ENCODE results near the gene MMP3.

The MMP3 gene

DNA sequence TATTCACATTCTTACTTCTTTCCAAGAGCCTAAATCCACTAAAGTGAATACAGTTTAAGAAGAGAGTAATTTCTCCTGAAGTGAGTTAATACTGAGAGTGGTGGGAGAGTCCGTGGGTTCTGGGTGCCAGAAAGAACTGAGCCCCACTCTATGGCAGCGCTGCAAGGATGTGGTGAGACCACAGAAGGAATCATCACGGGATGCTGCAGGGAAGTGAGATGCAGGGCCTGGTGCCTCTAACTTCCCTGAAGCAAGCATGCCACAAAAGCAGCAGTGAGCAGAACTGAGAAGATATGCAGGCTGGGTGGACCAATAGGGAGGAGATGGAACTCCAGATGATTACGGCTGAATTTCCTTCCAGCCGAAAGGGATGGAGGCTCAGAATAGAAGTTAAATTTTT is 36.4 kb upstream of the MMP3 start (continued):
- TF ChIP-seq, protein P1, sequence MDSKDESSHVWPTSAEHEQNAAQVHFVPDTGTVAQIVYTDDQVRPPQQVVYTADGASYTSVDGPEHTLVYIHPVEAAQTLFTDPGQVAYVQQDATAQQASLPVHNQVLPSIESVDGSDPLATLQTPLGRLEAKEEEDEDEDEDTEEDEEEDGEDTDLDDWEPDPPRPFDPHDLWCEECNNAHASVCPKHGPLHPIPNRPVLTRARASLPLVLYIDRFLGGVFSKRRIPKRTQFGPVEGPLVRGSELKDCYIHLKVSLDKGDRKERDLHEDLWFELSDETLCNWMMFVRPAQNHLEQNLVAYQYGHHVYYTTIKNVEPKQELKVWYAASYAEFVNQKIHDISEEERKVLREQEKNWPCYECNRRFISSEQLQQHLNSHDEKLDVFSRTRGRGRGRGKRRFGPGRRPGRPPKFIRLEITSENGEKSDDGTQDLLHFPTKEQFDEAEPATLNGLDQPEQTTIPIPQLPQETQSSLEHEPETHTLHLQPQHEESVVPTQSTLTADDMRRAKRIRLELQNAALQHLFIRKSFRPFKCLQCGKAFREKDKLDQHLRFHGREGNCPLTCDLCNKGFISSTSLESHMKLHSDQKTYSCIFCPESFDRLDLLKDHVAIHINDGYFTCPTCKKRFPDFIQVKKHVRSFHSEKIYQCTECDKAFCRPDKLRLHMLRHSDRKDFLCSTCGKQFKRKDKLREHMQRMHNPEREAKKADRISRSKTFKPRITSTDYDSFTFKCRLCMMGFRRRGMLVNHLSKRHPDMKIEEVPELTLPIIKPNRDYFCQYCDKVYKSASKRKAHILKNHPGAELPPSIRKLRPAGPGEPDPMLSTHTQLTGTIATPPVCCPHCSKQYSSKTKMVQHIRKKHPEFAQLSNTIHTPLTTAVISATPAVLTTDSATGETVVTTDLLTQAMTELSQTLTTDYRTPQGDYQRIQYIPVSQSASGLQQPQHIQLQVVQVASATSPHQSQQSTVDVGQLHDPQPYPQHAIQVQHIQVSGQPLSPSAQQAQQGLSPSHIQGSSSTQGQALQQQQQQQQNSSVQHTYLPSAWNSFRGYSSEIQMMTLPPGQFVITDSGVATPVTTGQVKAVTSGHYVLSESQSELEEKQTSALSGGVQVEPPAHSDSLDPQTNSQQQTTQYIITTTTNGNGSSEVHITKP (tag by site-specific recombination; IDR thresholded peaks at IDR 0.05): no peak
- TF ChIP-seq, protein P2, sequence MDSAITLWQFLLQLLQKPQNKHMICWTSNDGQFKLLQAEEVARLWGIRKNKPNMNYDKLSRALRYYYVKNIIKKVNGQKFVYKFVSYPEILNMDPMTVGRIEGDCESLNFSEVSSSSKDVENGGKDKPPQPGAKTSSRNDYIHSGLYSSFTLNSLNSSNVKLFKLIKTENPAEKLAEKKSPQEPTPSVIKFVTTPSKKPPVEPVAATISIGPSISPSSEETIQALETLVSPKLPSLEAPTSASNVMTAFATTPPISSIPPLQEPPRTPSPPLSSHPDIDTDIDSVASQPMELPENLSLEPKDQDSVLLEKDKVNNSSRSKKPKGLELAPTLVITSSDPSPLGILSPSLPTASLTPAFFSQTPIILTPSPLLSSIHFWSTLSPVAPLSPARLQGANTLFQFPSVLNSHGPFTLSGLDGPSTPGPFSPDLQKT (IDR thresholded peaks at IDR 0.05; ENCODE audit: borderline replicate concordance, low read depth, low read length): no peak
- TF ChIP-seq ZBTB20 (tag by site-specific recombination; IDR thresholded peaks at IDR 0.05) (no peak), ZBTB7A (tag by site-specific recombination; IDR thresholded peaks at IDR 0.05; ENCODE audit: low read depth) (no peak), ZNF747 (tag by site-specific recombination; IDR thresholded peaks at IDR 0.05) (no peak), ZNF549 (tag by site-specific recombination; IDR thresholded peaks at IDR 0.05) (no peak)
- TF ChIP-seq, protein P3, sequence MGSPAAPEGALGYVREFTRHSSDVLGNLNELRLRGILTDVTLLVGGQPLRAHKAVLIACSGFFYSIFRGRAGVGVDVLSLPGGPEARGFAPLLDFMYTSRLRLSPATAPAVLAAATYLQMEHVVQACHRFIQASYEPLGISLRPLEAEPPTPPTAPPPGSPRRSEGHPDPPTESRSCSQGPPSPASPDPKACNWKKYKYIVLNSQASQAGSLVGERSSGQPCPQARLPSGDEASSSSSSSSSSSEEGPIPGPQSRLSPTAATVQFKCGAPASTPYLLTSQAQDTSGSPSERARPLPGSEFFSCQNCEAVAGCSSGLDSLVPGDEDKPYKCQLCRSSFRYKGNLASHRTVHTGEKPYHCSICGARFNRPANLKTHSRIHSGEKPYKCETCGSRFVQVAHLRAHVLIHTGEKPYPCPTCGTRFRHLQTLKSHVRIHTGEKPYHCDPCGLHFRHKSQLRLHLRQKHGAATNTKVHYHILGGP (tag by site-specific recombination; IDR thresholded peaks at IDR 0.05): no peak

DNA sequence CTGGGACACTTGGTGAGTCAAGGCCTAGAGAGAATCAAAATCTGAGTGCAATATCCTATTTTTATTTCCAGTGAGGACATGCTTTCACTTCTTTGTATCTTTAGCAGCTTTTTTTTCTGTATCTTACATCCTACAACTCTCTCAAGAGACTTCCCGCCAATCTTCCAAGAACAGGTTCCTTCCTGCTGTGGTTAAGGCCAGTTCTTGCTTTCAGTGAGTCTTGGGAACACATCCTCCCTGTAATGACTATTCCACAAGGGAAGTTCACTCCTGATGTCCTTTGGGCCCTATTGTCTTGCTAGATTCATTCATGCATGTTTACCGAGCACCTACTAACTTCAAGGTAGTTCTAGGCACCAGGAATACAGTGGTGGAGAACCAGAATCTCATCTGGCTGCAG is 35.2 kb upstream of the MMP3 start:
- ChIA-PET POLR2A (no interaction called here), CTCF (no interaction called here)
- Histone ChIP-seq H3K4me1 (ENCODE audit: control insufficient read depth, insufficient read depth, low read length) (no peaks in the 10 kb centered on the region), H3K9me3 (ENCODE audit: control insufficient read depth, insufficient read depth, low read depth, low read length) (no peaks in the 10 kb centered on the region), H3K36me3 (ENCODE audit: control insufficient read depth in 2 of 2, insufficient read depth in 1 of 2, low read length in 2 of 2) (no peaks in the 10 kb centered on the region), H3K27ac (ENCODE audit: extremely low read depth, low read depth, low read length) (no peak overlapping the region), H3K4me3 (ENCODE audit: low read depth, low read length) (no peak overlapping the region)
- no peak for TF ChIP-seq ZNF114 (tag by site-specific recombination; IDR thresholded peaks at IDR 0.05)
- no peak for TF ChIP-seq TCF7L2 (IDR thresholded peaks at IDR 0.05; ENCODE audit: borderline replicate concordance, low read depth, low read length)
- no peak for TF ChIP-seq ZNF560 (tag by site-specific recombination; IDR thresholded peaks at IDR 0.05; ENCODE audit: borderline replicate concordance)
- no peak for TF ChIP-seq FEZF1 (tag by site-specific recombination; IDR thresholded peaks at IDR 0.05)
- TF ChIP-seq REPIN1 (tag by site-specific recombination; IDR thresholded peaks at IDR 0.05; ENCODE audit: low read depth): no peak
- TF ChIP-seq KLF10 (tag by site-specific recombination; IDR thresholded peaks at IDR 0.05): no peak
- TF ChIP-seq KLF8 (tag by site-specific recombination; IDR thresholded peaks at IDR 0.05): no peak
- TF ChIP-seq ZEB2 (tag by site-specific recombination; IDR thresholded peaks at IDR 0.05): no peak
- TF ChIP-seq, protein P4, sequence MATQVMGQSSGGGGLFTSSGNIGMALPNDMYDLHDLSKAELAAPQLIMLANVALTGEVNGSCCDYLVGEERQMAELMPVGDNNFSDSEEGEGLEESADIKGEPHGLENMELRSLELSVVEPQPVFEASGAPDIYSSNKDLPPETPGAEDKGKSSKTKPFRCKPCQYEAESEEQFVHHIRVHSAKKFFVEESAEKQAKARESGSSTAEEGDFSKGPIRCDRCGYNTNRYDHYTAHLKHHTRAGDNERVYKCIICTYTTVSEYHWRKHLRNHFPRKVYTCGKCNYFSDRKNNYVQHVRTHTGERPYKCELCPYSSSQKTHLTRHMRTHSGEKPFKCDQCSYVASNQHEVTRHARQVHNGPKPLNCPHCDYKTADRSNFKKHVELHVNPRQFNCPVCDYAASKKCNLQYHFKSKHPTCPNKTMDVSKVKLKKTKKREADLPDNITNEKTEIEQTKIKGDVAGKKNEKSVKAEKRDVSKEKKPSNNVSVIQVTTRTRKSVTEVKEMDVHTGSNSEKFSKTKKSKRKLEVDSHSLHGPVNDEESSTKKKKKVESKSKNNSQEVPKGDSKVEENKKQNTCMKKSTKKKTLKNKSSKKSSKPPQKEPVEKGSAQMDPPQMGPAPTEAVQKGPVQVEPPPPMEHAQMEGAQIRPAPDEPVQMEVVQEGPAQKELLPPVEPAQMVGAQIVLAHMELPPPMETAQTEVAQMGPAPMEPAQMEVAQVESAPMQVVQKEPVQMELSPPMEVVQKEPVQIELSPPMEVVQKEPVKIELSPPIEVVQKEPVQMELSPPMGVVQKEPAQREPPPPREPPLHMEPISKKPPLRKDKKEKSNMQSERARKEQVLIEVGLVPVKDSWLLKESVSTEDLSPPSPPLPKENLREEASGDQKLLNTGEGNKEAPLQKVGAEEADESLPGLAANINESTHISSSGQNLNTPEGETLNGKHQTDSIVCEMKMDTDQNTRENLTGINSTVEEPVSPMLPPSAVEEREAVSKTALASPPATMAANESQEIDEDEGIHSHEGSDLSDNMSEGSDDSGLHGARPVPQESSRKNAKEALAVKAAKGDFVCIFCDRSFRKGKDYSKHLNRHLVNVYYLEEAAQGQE (tag by site-specific recombination; IDR thresholded peaks at IDR 0.05): no peak
- TF ChIP-seq, protein P5, sequence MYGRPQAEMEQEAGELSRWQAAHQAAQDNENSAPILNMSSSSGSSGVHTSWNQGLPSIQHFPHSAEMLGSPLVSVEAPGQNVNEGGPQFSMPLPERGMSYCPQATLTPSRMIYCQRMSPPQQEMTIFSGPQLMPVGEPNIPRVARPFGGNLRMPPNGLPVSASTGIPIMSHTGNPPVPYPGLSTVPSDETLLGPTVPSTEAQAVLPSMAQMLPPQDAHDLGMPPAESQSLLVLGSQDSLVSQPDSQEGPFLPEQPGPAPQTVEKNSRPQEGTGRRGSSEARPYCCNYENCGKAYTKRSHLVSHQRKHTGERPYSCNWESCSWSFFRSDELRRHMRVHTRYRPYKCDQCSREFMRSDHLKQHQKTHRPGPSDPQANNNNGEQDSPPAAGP (tag by site-specific recombination; IDR thresholded peaks at IDR 0.05): no peak
- no peak for TF ChIP-seq ZNF677 (tag by site-specific recombination; IDR thresholded peaks at IDR 0.05)
- TF ChIP-seq GLI2 (tag by site-specific recombination; IDR thresholded peaks at IDR 0.05; ENCODE audit: borderline replicate concordance, low read depth): no peak
